PC-3 (cell line): Measurements from ENCODE around the gene DNAL1. TPM values are rescaled to one million over a fixed set of nuclear protein-coding genes. Genes with fewer than 3 reads are reported as not detected.
A peak's percentile ranks its signal among the peaks of the same experiment; 100 is the strongest.

Experiments
- ATAC-seq: fragments of 200-7000 bp; cut with Tn5 transposase; 2 replicates; pipeline ENCODE4 v1.9.1; 2020; ENCODE audit warnings: mild to moderate bottlenecking, moderate library complexity
- BruUV-seq: library from RNA; stranded (reverse); fragments of 400-500 nt; replicated peaks from 2 replicates; lab custom pipeline; 2021; lab: Mats Ljungman, UMichigan
- CTCF ChIA-PET: fragments of 300-600 bp; sonication (Branson Sonifier 250); formaldehyde crosslinking; loops from one replicate; lab custom pipeline; 2022; ENCODE audit warnings: antibody characterized with exemption; lab: Charles Lee
- POLR2A ChIA-PET: fragments of 300-600 bp; sonication (Branson Sonifier 250); formaldehyde crosslinking; loops from one replicate; lab custom pipeline; 2022; ENCODE audit warnings: antibody characterized with exemption; ENCODE audit not compliant: unreplicated experiment; lab: Charles Lee
- DNase-seq: peaks from one replicate; pipeline ENCODE4 v3.0.0-alpha.2; 2015
- H2AFZ ChIP-seq: fragments of 300-600 bp; sonication (generic); 2 replicates; pipeline ENCODE4 v1.6.0; 2016; ENCODE audit warnings: antibody characterized with exemption, low read length
- H3F3A ChIP-seq: fragments of 300-600 bp; sonication (generic); one replicate; pipeline ENCODE4 v1.6.0; 2017; ENCODE audit warnings: antibody characterized with exemption, low read length, control low read depth, mild to moderate bottlenecking; ENCODE audit not compliant: unreplicated experiment
- H3K27ac ChIP-seq: fragments of 300-600 bp; sonication (generic); 2 replicates; pipeline ENCODE4 v1.5.1; 2016; ENCODE audit warnings: mild to moderate bottlenecking, low read length
- H3K27me3 ChIP-seq: fragments of 300-600 bp; sonication (generic); 2 replicates; pipeline ENCODE4 v1.6.1; 2016; ENCODE audit warnings: low read length, mixed read lengths
- H3K36me3 ChIP-seq: fragments of 300-600 bp; sonication (generic); 2 replicates; pipeline ENCODE4 v1.6.1; 2016; ENCODE audit warnings: low read depth, mixed run types, low read length, mixed read lengths
- H3K4me1 ChIP-seq: fragments of 300-600 bp; sonication (generic); 2 replicates; pipeline ENCODE4 v1.5.1; 2016; ENCODE audit warnings: low read length; ENCODE audit not compliant: insufficient read depth
- H3K4me2 ChIP-seq: fragments of 300-600 bp; sonication (generic); 2 replicates; pipeline ENCODE4 v1.6.0; 2016; ENCODE audit warnings: low read length
- H3K4me3 ChIP-seq: fragments of 300-600 bp; sonication (generic); 2 replicates; pipeline ENCODE4 v1.5.1; 2016; ENCODE audit warnings: mild to moderate bottlenecking, low read length, mixed read lengths
- H3K79me2 ChIP-seq: fragments of 300-600 bp; sonication (generic); 2 replicates; pipeline ENCODE4 v1.6.1; 2017; ENCODE audit warnings: low read length, mixed read lengths
- H3K9ac ChIP-seq: fragments of 300-600 bp; sonication (generic); 2 replicates; pipeline ENCODE4 v1.6.0; 2016; ENCODE audit warnings: mild to moderate bottlenecking, low read length
- H3K9me2 ChIP-seq: fragments of 300-600 bp; sonication (generic); replicated peaks from 2 replicates; pipeline ENCODE4 v1.6.1; 2016; ENCODE audit warnings: mixed run types, low read length, mixed read lengths
- H3K9me3 ChIP-seq: fragments of 300-600 bp; sonication (generic); 2 replicates; pipeline ENCODE4 v1.6.1; 2016; ENCODE audit warnings: low read length, mixed read lengths
- H4K20me1 ChIP-seq: fragments of 300-600 bp; sonication (generic); 2 replicates; pipeline ENCODE4 v1.6.1; 2016; ENCODE audit warnings: low read length, mixed read lengths
- EZH2 ChIP-seq: fragments of 300-600 bp; sonication (generic); IDR thresholded peaks from one replicate; pipeline ENCODE4 v1.6.1; 2017; ENCODE audit warnings: antibody characterized with exemption, mild to moderate bottlenecking, low read length; ENCODE audit not compliant: unreplicated experiment
- EZH2phosphoT487 ChIP-seq: fragments of 300-600 bp; sonication (generic); IDR thresholded peaks from 2 replicates; pipeline ENCODE4 v1.6.1; 2018; ENCODE audit warnings: mild to moderate bottlenecking, antibody characterized with exemption, low read length, borderline replicate concordance
- intact Hi-C: fragments of 100-400 bp; cut with micrococcal nuclease; formaldehyde crosslinking; loops from 2 replicates; pipeline ENCODE4 v1.9.0; 2023
- total RNA-seq: library from RNA; depleted of rRNA; stranded (reverse); fragments of >200 nt; gene quantifications from 2 replicates; pipeline ENCODE4 v1.2.3, GENCODE V29; 2014
- TF ChIP-seq, protein P1 (sequence below): fragments of 300-600 bp; sonication (generic); conservative IDR thresholded peaks from 2 replicates; pipeline ENCODE4 v1.5.1; 2017; ENCODE audit warnings: antibody characterized with exemption, low read depth, mild to moderate bottlenecking, low read length

The DNAL1 gene
- total RNA-seq, 1 experiment from 2014 or later, result 2.6 TPM

DNA sequence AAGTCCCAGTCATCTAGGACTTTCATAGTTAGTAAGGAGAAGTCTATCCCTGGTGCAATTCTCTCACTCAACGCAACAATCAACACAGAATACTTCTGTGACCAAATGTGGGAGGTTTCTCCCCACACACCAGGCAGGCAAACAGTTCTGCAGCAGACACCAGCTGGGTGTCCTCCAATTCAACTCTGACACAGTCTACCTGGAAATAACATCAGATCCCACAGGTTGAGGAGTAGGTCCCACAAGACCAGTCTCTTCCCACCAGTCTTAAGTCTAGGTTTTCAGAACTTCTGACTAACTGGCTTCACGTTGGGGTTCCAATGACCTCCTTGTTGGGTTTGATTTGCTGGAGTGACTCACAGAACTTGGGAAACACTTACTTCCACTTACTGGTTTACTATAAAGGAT is 17.6 kb upstream of the DNAL1 start:
- H3K9me2 ChIP-seq, result no peaks in the 10 kb centered on the region
- H3K36me3 ChIP-seq, result no peaks in the 10 kb centered on the region
- TF ChIP-seq EZH2phosphoT487, result no peak
- TF ChIP-seq, protein P1, sequence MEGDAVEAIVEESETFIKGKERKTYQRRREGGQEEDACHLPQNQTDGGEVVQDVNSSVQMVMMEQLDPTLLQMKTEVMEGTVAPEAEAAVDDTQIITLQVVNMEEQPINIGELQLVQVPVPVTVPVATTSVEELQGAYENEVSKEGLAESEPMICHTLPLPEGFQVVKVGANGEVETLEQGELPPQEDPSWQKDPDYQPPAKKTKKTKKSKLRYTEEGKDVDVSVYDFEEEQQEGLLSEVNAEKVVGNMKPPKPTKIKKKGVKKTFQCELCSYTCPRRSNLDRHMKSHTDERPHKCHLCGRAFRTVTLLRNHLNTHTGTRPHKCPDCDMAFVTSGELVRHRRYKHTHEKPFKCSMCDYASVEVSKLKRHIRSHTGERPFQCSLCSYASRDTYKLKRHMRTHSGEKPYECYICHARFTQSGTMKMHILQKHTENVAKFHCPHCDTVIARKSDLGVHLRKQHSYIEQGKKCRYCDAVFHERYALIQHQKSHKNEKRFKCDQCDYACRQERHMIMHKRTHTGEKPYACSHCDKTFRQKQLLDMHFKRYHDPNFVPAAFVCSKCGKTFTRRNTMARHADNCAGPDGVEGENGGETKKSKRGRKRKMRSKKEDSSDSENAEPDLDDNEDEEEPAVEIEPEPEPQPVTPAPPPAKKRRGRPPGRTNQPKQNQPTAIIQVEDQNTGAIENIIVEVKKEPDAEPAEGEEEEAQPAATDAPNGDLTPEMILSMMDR, result no peak
- TF ChIP-seq EZH2, result no peak
- no peak overlapping the region for H3K4me2 ChIP-seq
- no peaks in the 10 kb centered on the region for H3K27me3 ChIP-seq
- no peaks in the 10 kb centered on the region for H3K79me2 ChIP-seq
- ATAC-seq (no peak), DNase-seq (no peak)
- BruUV-seq, result no TSS peak
- H3K9ac ChIP-seq, result no peak overlapping the region
- ChIA-PET POLR2A (no interaction called here), CTCF (no interaction called here)
- no peaks in the 10 kb centered on the region for H3K9me3 ChIP-seq
- no peaks in the 10 kb centered on the region for H3K4me1 ChIP-seq
- intact Hi-C loops, result no loop called here
- H3K4me3 ChIP-seq, result no peak overlapping the region
- no peak overlapping the region for H3K27ac ChIP-seq
- no peak overlapping the region for H2AFZ ChIP-seq
- no peaks in the 10 kb centered on the region for H3F3A ChIP-seq
- no peaks in the 10 kb centered on the region for H4K20me1 ChIP-seq

DNA sequence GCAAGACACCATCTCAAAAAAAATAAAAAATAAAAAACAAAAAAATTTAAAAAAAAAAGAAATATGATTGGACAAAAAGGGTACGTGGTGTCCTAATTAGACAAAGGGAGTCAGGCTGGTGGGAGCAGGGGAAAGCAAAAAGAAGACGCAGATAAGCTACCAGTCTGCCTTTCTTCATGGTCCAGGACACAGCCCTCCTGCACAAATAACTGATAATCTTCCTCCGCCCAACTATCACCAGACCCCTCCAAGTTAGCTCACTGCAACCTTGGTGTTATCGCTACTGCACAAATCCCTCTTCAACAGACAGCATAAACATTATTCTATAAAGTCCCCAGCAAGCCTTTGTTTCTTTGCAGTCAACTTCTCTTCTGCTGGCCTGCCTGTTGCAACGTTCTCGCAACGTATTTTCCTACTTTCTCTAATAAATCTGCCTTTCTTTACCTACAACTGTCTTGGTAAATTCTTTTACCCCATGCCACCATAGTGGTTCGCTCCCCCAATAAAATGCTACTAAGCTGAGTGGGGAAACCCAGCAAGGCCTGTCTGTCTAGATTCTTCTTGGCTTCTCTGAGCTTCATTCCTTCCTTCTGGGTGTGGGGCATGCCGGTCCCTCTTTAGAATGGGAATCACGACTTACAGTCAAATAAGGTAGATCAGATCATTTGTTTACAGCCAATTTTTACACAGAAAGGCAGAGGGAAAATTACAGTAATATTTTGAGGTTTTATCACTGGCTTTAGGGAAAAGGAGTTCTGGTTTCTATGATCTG is 14.6 kb upstream of the DNAL1 start:
- no peak for ATAC-seq
- intact Hi-C loops, result loop anchor here (5.0 to 10.0 kb wide), 3 partner anchors 82 to 335 kb away; partner anchors contain the start of genes PNMA1 and RIOX1
- H3K4me3 ChIP-seq, result no peak overlapping the region
- H4K20me1 ChIP-seq, result no peaks in the 10 kb centered on the region
- no peaks in the 10 kb centered on the region for H3K79me2 ChIP-seq
- no peaks in the 10 kb centered on the region for H3K27me3 ChIP-seq
- BruUV-seq, result no TSS peak
- H3K9me2 ChIP-seq, result no peaks in the 10 kb centered on the region
- no peaks in the 10 kb centered on the region for H3F3A ChIP-seq
- POLR2A ChIA-PET, result no interaction called here
- no peak overlapping the region for H3K9ac ChIP-seq
- DNase-seq, result no peak
- no peak overlapping the region for H3K27ac ChIP-seq
- H3K4me1 ChIP-seq, result peaks cover 8% of the 10 kb centered on the region; the same call in 1 of the 2 replicates
- CTCF ChIA-PET, result no interaction called here
- no peak for TF ChIP-seq EZH2
- no peak for TF ChIP-seq EZH2phosphoT487
- TF ChIP-seq, protein P1, result no peak
- no peak overlapping the region for H3K4me2 ChIP-seq
- H3K36me3 ChIP-seq, result no peaks in the 10 kb centered on the region
- no peaks in the 10 kb centered on the region for H3K9me3 ChIP-seq
- H2AFZ ChIP-seq, result 0 out of 2 replicates have a peak overlapping the region, but pooled peaks have one; percentile 2
